ENCODE data around the gene HTR6. TPM values are rescaled to one million over a fixed set of nuclear protein-coding genes. Genes with fewer than 3 reads are reported as not detected.

Gene HTR6
- total RNA-seq, 1 experiment from 2014 or later, result 0.37 TPM

DNA sequence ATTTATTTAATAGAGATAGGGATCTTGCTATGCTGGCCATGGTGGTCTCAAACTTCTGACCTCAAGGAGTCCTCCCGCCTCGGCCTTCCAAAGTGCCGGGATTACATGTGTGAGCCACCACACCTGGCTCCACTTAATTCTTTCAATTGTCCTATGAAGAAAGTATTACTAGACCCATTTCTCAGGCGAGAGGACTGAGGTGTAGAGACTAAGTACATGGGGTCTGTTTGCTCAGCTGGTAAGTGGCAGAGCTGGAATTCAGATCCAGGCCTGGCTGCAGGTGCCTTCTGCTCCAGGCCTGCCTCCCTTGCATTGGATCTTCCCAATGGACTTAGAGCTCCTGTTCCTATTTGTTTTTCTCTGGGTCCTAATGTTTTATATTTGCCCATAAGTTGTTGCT is 55.5 kb downstream of the HTR6 start:
- Histone ChIP-seq H3K27ac (ENCODE audit: insufficient read length, low read depth, low read length) (no peak overlapping the region), H2BK15ac (ENCODE audit: low read depth, low read length) (no peak overlapping the region), H3K56ac (ENCODE audit: insufficient read length, low read depth, low read length) (no peak overlapping the region), H4K8ac (replicated peaks; ENCODE audit: insufficient read length, low read depth, low read length) (no peak overlapping the region), H3K23ac (ENCODE audit: insufficient read length, low read depth, low read length) (no peak overlapping the region), H3K23me2 (ENCODE audit: insufficient read length, low read depth, low read length, poor library complexity, severe bottlenecking) (no peaks in the 10 kb centered on the region), H4K20me1 (ENCODE audit: control insufficient read depth, insufficient read depth, insufficient read length) (no peaks in the 10 kb centered on the region), H3K4me1 (ENCODE audit: insufficient read depth, low read length) (peaks cover 6% of the 10 kb centered on the region), H2AK5ac (ENCODE audit: insufficient read length, low read length) (no peak overlapping the region), H2BK12ac (ENCODE audit: insufficient read length, low read depth, low read length) (no peak overlapping the region), H3K4me2 (ENCODE audit: insufficient read depth, insufficient read length, low read length) (no peak overlapping the region), H3T11ph (ENCODE audit: low read length) (no peak overlapping the region), H3K4ac (ENCODE audit: low read depth, low read length) (no peak overlapping the region), H3K9me3 (ENCODE audit: control insufficient read depth, low read depth, low read length) (no peaks in the 10 kb centered on the region), H2AFZ (ENCODE audit: low read length) (no peak overlapping the region), H2BK5ac (ENCODE audit: insufficient read length, low read length) (no peak overlapping the region), H3K9ac (ENCODE audit: extremely low read depth, insufficient read length, low read length) (no peak overlapping the region), H4K91ac (ENCODE audit: insufficient read length, low read depth, low read length) (no peak overlapping the region), H3K79me2 (ENCODE audit: insufficient read depth, low read length) (no peaks in the 10 kb centered on the region), H3K27me3 (ENCODE audit: insufficient read depth, low read length) (no peaks in the 10 kb centered on the region), H2BK20ac (ENCODE audit: low read depth, low read length, poor library complexity, severe bottlenecking) (no peak overlapping the region), H3K18ac (ENCODE audit: insufficient read length, low read depth, low read length) (no peak overlapping the region), H3K14ac (ENCODE audit: insufficient read depth, low read length) (no peak overlapping the region), H3K79me1 (ENCODE audit: insufficient read depth, low read depth, low read length, poor library complexity, severe bottlenecking) (no peaks in the 10 kb centered on the region), H4K5ac (ENCODE audit: insufficient read length, low read depth, low read length) (no peak overlapping the region), H2BK120ac (ENCODE audit: low read depth, low read length, poor library complexity, severe bottlenecking) (no peak overlapping the region)
- Mint-ChIP-seq H3K4me3 (no peak overlapping the region), H3K36me3 (ENCODE audit: insufficient read depth in 1 of 3, low read depth in 3 of 3) (no peaks in the 10 kb centered on the region), H3K4me1 (peaks cover 21 to 36% of the 10 kb centered on the region in 2 experiments), H3K27ac (peak overlapping the region in 2 of 3 experiments; percentile 13 to 79; a peak in 3 of 7 replicates), H3K9me3 (no peaks in the 10 kb centered on the region; a peak in 1 of 5 replicates), H3K27me3 (ENCODE audit: low read depth) (no peaks in the 10 kb centered on the region; the same call in 1 of the 2 replicates)
- no CpG with 5 or more reads among the region's 4 CpGs for WGBS (ENCODE audit: extremely low coverage, insufficient read length, low lambda C conversion rate)
- DNase-seq, result no peak
- TF ChIP-seq, protein P1, sequence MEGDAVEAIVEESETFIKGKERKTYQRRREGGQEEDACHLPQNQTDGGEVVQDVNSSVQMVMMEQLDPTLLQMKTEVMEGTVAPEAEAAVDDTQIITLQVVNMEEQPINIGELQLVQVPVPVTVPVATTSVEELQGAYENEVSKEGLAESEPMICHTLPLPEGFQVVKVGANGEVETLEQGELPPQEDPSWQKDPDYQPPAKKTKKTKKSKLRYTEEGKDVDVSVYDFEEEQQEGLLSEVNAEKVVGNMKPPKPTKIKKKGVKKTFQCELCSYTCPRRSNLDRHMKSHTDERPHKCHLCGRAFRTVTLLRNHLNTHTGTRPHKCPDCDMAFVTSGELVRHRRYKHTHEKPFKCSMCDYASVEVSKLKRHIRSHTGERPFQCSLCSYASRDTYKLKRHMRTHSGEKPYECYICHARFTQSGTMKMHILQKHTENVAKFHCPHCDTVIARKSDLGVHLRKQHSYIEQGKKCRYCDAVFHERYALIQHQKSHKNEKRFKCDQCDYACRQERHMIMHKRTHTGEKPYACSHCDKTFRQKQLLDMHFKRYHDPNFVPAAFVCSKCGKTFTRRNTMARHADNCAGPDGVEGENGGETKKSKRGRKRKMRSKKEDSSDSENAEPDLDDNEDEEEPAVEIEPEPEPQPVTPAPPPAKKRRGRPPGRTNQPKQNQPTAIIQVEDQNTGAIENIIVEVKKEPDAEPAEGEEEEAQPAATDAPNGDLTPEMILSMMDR (conservative IDR thresholded peaks at IDR 0.05), result no peak
